ENCODE results near the gene TMEM178A.

TMEM178A gene

DNA sequence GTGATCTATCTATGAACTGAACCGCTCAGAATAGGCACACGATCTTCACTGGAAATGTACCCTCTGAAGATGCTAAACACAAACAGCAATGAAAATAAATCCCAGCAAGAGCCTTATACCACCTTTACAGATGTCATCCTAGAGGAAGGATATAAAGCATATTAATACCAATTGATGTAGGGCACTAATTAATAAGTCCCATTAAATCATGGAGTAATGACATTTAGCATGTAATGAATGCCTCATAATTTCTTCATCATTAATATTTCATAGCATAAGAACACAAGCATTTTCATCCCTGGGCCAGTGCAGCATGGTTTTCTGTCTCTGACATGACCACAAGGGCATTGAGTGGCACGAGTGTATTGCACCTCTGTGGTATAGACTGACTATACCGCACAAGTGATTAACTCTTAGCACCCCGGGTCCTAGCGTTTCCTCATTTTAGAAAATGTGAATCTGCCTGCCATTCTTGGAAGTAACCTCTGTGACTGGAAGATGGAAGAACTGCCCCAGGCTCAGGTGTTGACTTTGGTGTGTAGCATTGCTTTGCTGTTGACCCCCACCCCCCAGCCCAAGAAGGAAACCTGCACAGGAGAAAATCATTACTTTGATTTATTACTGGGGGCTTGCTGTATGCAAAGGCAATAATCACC is 1.4 kb upstream of the TMEM178A start:
- Histone ChIP-seq H3K9me3 (ENCODE audit: control insufficient read depth, insufficient read depth, low read length) (no peaks in the 10 kb centered on the region), H3F3A (ENCODE audit: control insufficient read depth, insufficient read depth) (no peaks in the 10 kb centered on the region), H3K4me2 (ENCODE audit: low read length) (no peak overlapping the region), H3K27ac (ENCODE audit: low read depth, low read length) (no peak overlapping the region), H3K4me1 (ENCODE audit: control insufficient read depth, low read length) (no peaks in the 10 kb centered on the region), H3K79me2 (ENCODE audit: control insufficient read depth, low read length) (no peaks in the 10 kb centered on the region), H3K27me3 (ENCODE audit: control insufficient read depth, low read length) (peaks cover 37% of the 10 kb centered on the region), H3K4me3 (ENCODE audit: low read length) (no peak overlapping the region), H3K36me3 (ENCODE audit: control insufficient read depth, low read length) (no peaks in the 10 kb centered on the region), H3K9me2 (replicated peaks; ENCODE audit: control insufficient read depth, low read length) (no peaks in the 10 kb centered on the region), H4K20me1 (ENCODE audit: control insufficient read depth, insufficient read depth, low read depth, low read length) (no peaks in the 10 kb centered on the region)
- TF ChIP-seq EZH2phosphoT487 (IDR thresholded peaks at IDR 0.05; ENCODE audit: borderline replicate concordance, low read length) = no peak
- TF ChIP-seq, protein P1, sequence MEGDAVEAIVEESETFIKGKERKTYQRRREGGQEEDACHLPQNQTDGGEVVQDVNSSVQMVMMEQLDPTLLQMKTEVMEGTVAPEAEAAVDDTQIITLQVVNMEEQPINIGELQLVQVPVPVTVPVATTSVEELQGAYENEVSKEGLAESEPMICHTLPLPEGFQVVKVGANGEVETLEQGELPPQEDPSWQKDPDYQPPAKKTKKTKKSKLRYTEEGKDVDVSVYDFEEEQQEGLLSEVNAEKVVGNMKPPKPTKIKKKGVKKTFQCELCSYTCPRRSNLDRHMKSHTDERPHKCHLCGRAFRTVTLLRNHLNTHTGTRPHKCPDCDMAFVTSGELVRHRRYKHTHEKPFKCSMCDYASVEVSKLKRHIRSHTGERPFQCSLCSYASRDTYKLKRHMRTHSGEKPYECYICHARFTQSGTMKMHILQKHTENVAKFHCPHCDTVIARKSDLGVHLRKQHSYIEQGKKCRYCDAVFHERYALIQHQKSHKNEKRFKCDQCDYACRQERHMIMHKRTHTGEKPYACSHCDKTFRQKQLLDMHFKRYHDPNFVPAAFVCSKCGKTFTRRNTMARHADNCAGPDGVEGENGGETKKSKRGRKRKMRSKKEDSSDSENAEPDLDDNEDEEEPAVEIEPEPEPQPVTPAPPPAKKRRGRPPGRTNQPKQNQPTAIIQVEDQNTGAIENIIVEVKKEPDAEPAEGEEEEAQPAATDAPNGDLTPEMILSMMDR (IDR thresholded peaks at IDR 0.05; ENCODE audit: low read depth, low read length, poor library complexity, severe bottlenecking) = no peak

DNA sequence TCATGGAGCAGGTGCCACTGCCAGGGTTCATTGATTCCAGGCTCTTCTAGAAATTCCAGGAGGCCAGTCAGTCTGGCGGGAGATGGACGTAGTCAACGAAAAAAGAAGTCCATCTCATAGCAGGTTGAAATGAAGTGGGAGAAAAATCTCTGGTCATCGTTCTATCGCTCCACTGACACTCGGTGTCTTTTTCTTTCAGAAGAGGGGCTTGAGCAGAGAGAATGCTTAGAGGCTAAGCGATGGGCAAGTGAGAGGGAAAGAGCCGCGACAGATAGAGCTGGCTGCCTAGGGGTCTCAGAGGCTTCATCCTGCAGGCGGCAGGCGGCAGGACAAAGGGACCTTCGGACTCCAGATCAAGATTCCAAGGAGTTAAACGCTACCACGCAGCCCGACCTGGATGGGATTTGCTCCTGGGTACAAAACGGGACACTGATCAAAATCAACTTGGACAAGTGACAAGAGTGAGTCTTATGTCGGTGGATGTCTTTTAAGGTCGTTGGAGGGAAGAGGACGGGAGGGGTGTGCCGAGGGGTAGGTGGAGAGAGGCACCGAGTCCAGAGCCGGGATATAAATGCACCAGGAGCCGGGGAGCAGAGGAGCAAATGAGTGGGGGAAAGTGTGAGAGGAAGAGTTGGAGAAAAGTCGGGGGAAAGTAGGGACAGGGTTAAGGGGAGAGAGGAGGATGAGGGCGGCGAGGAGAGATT is 677 bp upstream of the TMEM178A start:
- no peaks in the 10 kb centered on the region for H3K36me3 ChIP-seq (ENCODE audit: control insufficient read depth, low read length)
- H3K27me3 ChIP-seq (ENCODE audit: control insufficient read depth, low read length) = peaks cover 42% of the 10 kb centered on the region
- H3K4me3 ChIP-seq (ENCODE audit: low read length) = no peak overlapping the region
- no peak overlapping the region for H3K4me2 ChIP-seq (ENCODE audit: low read length)
- H3K9me2 ChIP-seq (replicated peaks; ENCODE audit: control insufficient read depth, low read length) = no peaks in the 10 kb centered on the region
- no peaks in the 10 kb centered on the region for H3K9me3 ChIP-seq (ENCODE audit: control insufficient read depth, insufficient read depth, low read length)
- no peaks in the 10 kb centered on the region for H3K79me2 ChIP-seq (ENCODE audit: control insufficient read depth, low read length)
- H3F3A ChIP-seq (ENCODE audit: control insufficient read depth, insufficient read depth) = no peaks in the 10 kb centered on the region
- TF ChIP-seq, protein P1 (IDR thresholded peaks at IDR 0.05; ENCODE audit: low read depth, low read length, poor library complexity, severe bottlenecking) = no peak
- 0 out of 2 replicates have a peak, but pooled peaks have one; percentile 50 for TF ChIP-seq EZH2phosphoT487 (IDR thresholded peaks at IDR 0.05; ENCODE audit: borderline replicate concordance, low read length)
- no peaks in the 10 kb centered on the region for H4K20me1 ChIP-seq (ENCODE audit: control insufficient read depth, insufficient read depth, low read depth, low read length)
- H3K27ac ChIP-seq (ENCODE audit: low read depth, low read length) = no peak overlapping the region
- H3K4me1 ChIP-seq (ENCODE audit: control insufficient read depth, low read length) = no peaks in the 10 kb centered on the region

DNA sequence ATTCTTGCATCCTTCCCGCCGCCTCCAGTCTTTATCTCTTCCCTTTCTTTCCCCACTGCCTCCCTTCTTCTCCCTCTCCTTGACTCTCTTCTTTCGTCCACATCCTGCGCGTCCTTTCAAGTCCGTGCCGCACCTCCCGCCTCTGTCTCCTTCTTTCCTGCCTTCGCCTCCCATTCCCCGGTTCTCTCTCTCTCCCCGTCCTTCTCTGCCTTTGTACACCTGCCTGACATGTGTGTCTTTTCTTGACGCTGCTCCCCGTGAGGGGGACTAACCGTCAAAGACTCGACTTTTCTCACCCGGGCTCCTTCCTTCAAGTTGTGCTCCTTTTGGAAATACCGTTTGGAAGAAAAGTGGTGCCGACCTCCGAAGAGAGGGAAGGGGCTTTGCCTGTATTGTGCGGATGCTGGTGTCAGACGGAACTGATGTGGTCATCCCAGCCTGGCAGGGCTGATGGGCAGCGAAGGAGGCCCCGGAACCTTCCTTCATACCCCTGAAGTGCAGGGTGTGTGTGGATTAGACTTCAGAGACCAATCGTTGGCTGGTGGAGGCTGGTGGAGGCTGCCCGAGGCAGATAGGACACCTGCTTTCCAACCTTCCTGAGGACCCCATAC is 879 bp downstream of the TMEM178A start:
- H3K27ac ChIP-seq (ENCODE audit: low read depth, low read length) = no peak overlapping the region
- H3K27me3 ChIP-seq (ENCODE audit: control insufficient read depth, low read length) = peaks cover 44% of the 10 kb centered on the region
- no peaks in the 10 kb centered on the region for H3K36me3 ChIP-seq (ENCODE audit: control insufficient read depth, low read length)
- H3F3A ChIP-seq (ENCODE audit: control insufficient read depth, insufficient read depth) = no peaks in the 10 kb centered on the region
- H4K20me1 ChIP-seq (ENCODE audit: control insufficient read depth, insufficient read depth, low read depth, low read length) = no peaks in the 10 kb centered on the region
- H3K4me3 ChIP-seq (ENCODE audit: low read length) = no peak overlapping the region
- H3K9me2 ChIP-seq (replicated peaks; ENCODE audit: control insufficient read depth, low read length) = no peaks in the 10 kb centered on the region
- no peak overlapping the region for H3K4me2 ChIP-seq (ENCODE audit: low read length)
- H3K4me1 ChIP-seq (ENCODE audit: control insufficient read depth, low read length) = no peaks in the 10 kb centered on the region
- no peaks in the 10 kb centered on the region for H3K79me2 ChIP-seq (ENCODE audit: control insufficient read depth, low read length)
- no peaks in the 10 kb centered on the region for H3K9me3 ChIP-seq (ENCODE audit: control insufficient read depth, insufficient read depth, low read length)
- TF ChIP-seq EZH2phosphoT487 (IDR thresholded peaks at IDR 0.05; ENCODE audit: borderline replicate concordance, low read length) = no peak
- TF ChIP-seq, protein P1 (IDR thresholded peaks at IDR 0.05; ENCODE audit: low read depth, low read length, poor library complexity, severe bottlenecking) = no peak
